ENCODE results near the gene MRPL36.
"Not testable (repeated sequence)": the region's sequence is repeated elsewhere in the genome, so short reads cannot be mapped to it uniquely, and the experiment has no call there.

Gene MRPL36

GRCh38 chr5:1796371-1797102 lies 3.1 kb downstream of the MRPL36 start:
- no peak for DNase-seq (ENCODE audit: low spot score)

- no peak for DNase-seq (ENCODE audit: low spot score)
These were observed 3.7 kb downstream of the MRPL36 start for GRCh38 chr5:1795931-1796330.

- no peak for DNase-seq (ENCODE audit: low spot score)
These were observed 4.1 kb downstream of the MRPL36 start for GRCh38 chr5:1795506-1795905.

GRCh38 chr5:1794901-1795290 lies 4.7 kb downstream of the MRPL36 start:
- DNase-seq (ENCODE audit: low spot score) = no peak

- DNase-seq (ENCODE audit: low spot score) = no peak
These were observed 5.4 kb downstream of the MRPL36 start for GRCh38 chr5:1793966-1794900.

GRCh38 chr5:1793301-1793740 lies 6.3 kb downstream of the MRPL36 start:
- no peak for DNase-seq (ENCODE audit: low spot score)

GRCh38 chr5:1792842-1793266 lies 6.8 kb downstream of the MRPL36 start:
- peak; percentile 92 for DNase-seq (ENCODE audit: low spot score)

- DNase-seq (ENCODE audit: low spot score) = no peak
These were observed 8.5 kb downstream of the MRPL36 start for GRCh38 chr5:1791176-1791575.

- no peak for DNase-seq (ENCODE audit: low spot score)
These were observed 9.7 kb downstream of the MRPL36 start for GRCh38 chr5:1789834-1790471.

- not testable (repeated sequence) for DNase-seq (ENCODE audit: low spot score)
These were observed 10.2 kb downstream of the MRPL36 start for GRCh38 chr5:1789438-1789833.

- no peak for DNase-seq (ENCODE audit: low spot score)
These were observed 10.8 kb downstream of the MRPL36 start for GRCh38 chr5:1788828-1789227.

- DNase-seq (ENCODE audit: low spot score) = no peak
These were observed 11.4 kb downstream of the MRPL36 start for GRCh38 chr5:1788200-1788599.

GRCh38 chr5:1787472-1788047 lies 12.1 kb downstream of the MRPL36 start:
- DNase-seq (ENCODE audit: low spot score) = no peak

- no peak for DNase-seq (ENCODE audit: low spot score)
These were observed 12.8 kb downstream of the MRPL36 start for GRCh38 chr5:1786621-1787471.

GRCh38 chr5:1785984-1786383 lies 13.7 kb downstream of the MRPL36 start:
- no peak for DNase-seq (ENCODE audit: low spot score)

GRCh38 chr5:1785062-1785461 lies 14.6 kb downstream of the MRPL36 start:
- no peak for DNase-seq (ENCODE audit: low spot score)

GRCh38 chr5:1784197-1785050 lies 15.2 kb downstream of the MRPL36 start:
- no peak for DNase-seq (ENCODE audit: low spot score)

GRCh38 chr5:1783216-1783554 lies 16.5 kb downstream of the MRPL36 start:
- no peak for DNase-seq (ENCODE audit: low spot score)

GRCh38 chr5:1782385-1783215 lies 17.0 kb downstream of the MRPL36 start:
- DNase-seq (ENCODE audit: low spot score) = no peak
